HCT116 (cell line): ENCODE measurements around the gene NR5A2. TPM values are rescaled to one million over a fixed set of nuclear protein-coding genes. Genes with fewer than 3 reads are reported as not detected.

Experiments used
- ATAC-seq: fragments of 200-7000 bp; cut with Tn5 transposase; 2 replicates; pipeline ENCODE4 v1.9.1; 2020; ENCODE audit warnings: mild to moderate bottlenecking, moderate library complexity
- BruUV-seq: library from RNA; stranded (reverse); fragments of 400-500 nt; replicated peaks from 2 replicates; lab custom pipeline; 2021; lab: Mats Ljungman, UMichigan
- CTCF ChIA-PET: fragments of 300-600 bp; sonication (Branson Sonifier 250); formaldehyde crosslinking; loops from one replicate; lab custom pipeline; 2021; ENCODE audit warnings: antibody characterized with exemption; lab: Charles Lee
- POLR2A ChIA-PET: fragments of 300-600, 350-600 bp; sonication (Branson Sonifier 250); formaldehyde crosslinking; loops from one replicate; lab custom pipeline; 2021; ENCODE audit warnings: antibody characterized with exemption; lab: Charles Lee
- RAD21 ChIA-PET, 2 experiments: fragments of 300-600 bp; sonication (Branson Sonifier 250); formaldehyde crosslinking; loops; one replicate each; lab custom pipeline; 2023; ENCODE audit warnings: low total read pairs in 2 of 2; ENCODE audit not compliant: uncharacterized antibody in 2 of 2, unreplicated experiment in 2 of 2, low non-redundant PET in 1 of 2; lab: Charles Lee
- DNase-seq: peaks from one replicate; pipeline ENCODE4 v3.0.0-alpha.2; 2010; ENCODE audit warnings: low read depth, low spot score
- H2AFZ ChIP-seq: fragments of 200-600 bp; shearing (Covaris generic), sonication (generic); 2 replicates; pipeline ENCODE4 v1.6.1; 2017; ENCODE audit warnings: low read depth, mixed run types, mixed read lengths, antibody characterized with exemption, low read length; ENCODE audit not compliant: poor library complexity, severe bottlenecking
- H3K27ac ChIP-seq: 2 replicates; pipeline ENCODE4 v1.5.1; 2012; ENCODE audit warnings: low read depth, low read length
- H3K27me3 ChIP-seq: fragments of 200-600 bp; sonication (generic); 2 replicates; pipeline ENCODE4 v1.6.1; 2016; ENCODE audit warnings: mixed run types, low read length, mixed read lengths; ENCODE audit not compliant: insufficient read depth
- H3K36me3 ChIP-seq, 2 experiments: fragments of 200-500 bp in 1 of 2; fragments of 200-600 bp in 1 of 2; sonication (Bioruptor generic) in 1 of 2; sonication (generic) in 1 of 2; 2 replicates each; pipeline versions ENCODE4 v1.5.1 to v1.6.1; 2014 to 2016; ENCODE audit warnings: low read length in 2 of 2, inconsistent platforms in 1 of 2, mixed read lengths in 1 of 2, mixed run types in 1 of 2; ENCODE audit not compliant: insufficient read depth in 2 of 2, control insufficient read depth in 1 of 2
- H3K4me1 ChIP-seq, 2 experiments: fragments of 200-600 bp in 1 of 2; sonication (generic) in 1 of 2; 2 replicates each; pipeline versions ENCODE4 v1.5.1 to v1.6.1; 2012 to 2017; ENCODE audit warnings: low read length in 2 of 2, inconsistent platforms in 1 of 2, mild to moderate bottlenecking in 1 of 2, mixed read lengths in 1 of 2, mixed run types in 1 of 2, moderate library complexity in 1 of 2; ENCODE audit not compliant: insufficient read depth in 2 of 2, control insufficient read depth in 1 of 2
- H3K4me2 ChIP-seq: fragments of 200-600 bp; sonication (generic); 2 replicates; pipeline ENCODE4 v1.6.1; 2017; ENCODE audit warnings: mixed run types, low read length, mixed read lengths
- H3K4me3 ChIP-seq, 2 experiments: fragments of 200-600 bp in 1 of 2; sonication (generic) in 1 of 2; replicated peaks in 1 of 2; 2 replicates each; pipeline ENCODE4 v1.5.1; 2011 to 2016; ENCODE audit warnings: low read length in 2 of 2, control low read depth in 1 of 2, low read depth in 1 of 2, mild to moderate bottlenecking in 1 of 2, mixed read lengths in 1 of 2, mixed run types in 1 of 2
- H3K79me2 ChIP-seq: fragments of 200-600 bp; sonication (generic); 2 replicates; pipeline ENCODE4 v1.6.1; 2017; ENCODE audit warnings: mild to moderate bottlenecking, mixed run types, low read length, moderate library complexity, mixed read lengths; ENCODE audit not compliant: insufficient read depth
- H3K9ac ChIP-seq: fragments of 200-600 bp; sonication (generic); 2 replicates; pipeline ENCODE4 v1.6.1; 2016; ENCODE audit warnings: low read length, mixed read lengths
- H3K9me2 ChIP-seq: fragments of 200-600 bp; sonication (generic), shearing (Covaris generic); 2 replicates; pipeline ENCODE4 v1.6.1; 2017; ENCODE audit warnings: mixed run types, mild to moderate bottlenecking, moderate library complexity; ENCODE audit not compliant: insufficient read depth
- H3K9me3 ChIP-seq, 2 experiments: fragments of 200-500 bp in 1 of 2; fragments of 200-600 bp in 1 of 2; sonication (Bioruptor generic) in 1 of 2; sonication (generic) in 1 of 2; 2 replicates each; pipeline ENCODE4 v1.6.1; 2014 to 2017; ENCODE audit warnings: low read length in 2 of 2, mixed read lengths in 2 of 2, inconsistent platforms in 1 of 2, low read depth in 1 of 2, mild to moderate bottlenecking in 1 of 2, mixed run types in 1 of 2, moderate library complexity in 1 of 2; ENCODE audit not compliant: control insufficient read depth in 1 of 2, insufficient read depth in 1 of 2
- H4K20me1 ChIP-seq: fragments of 200-600 bp; sonication (generic), shearing (Covaris generic); 2 replicates; pipeline ENCODE4 v1.6.1; 2017; ENCODE audit warnings: mixed run types, mild to moderate bottlenecking, moderate library complexity; ENCODE audit not compliant: insufficient read depth
- ATF3 ChIP-seq: IDR thresholded peaks from 2 replicates; pipeline ENCODE4 v1.6.1; 2012
- CBX3 ChIP-seq: IDR thresholded peaks from 2 replicates; pipeline ENCODE4 v1.6.1; 2012; ENCODE audit warnings: low read depth
- CEBPB ChIP-seq: IDR thresholded peaks from 2 replicates; pipeline ENCODE4 v1.6.1; 2012; ENCODE audit warnings: low read depth
- CTCF ChIP-seq, 3 experiments: fragments of 200-600 bp in 1 of 3; sonication (generic) in 1 of 3; IDR thresholded peaks in 2 of 3; conservative IDR thresholded peaks in 1 of 3; 2 replicates each; pipeline ENCODE4 v1.5.1; 2012 to 2017; ENCODE audit warnings: low read depth in 2 of 3, low read length in 2 of 3, antibody characterized with exemption in 1 of 3, borderline replicate concordance in 1 of 3, control low read depth in 1 of 3, mild to moderate bottlenecking in 1 of 3, mixed read lengths in 1 of 3, mixed run types in 1 of 3, moderate library complexity in 1 of 3; ENCODE audit not compliant: insufficient read depth in 1 of 3
- EGR1 ChIP-seq: IDR thresholded peaks from 2 replicates; pipeline ENCODE4 v1.6.1; 2012; ENCODE audit warnings: low read depth
- ELF1 ChIP-seq: IDR thresholded peaks from 2 replicates; pipeline ENCODE4 v1.6.1; 2012; ENCODE audit warnings: low read depth, borderline replicate concordance
- EZH2 ChIP-seq: fragments of 200-600 bp; sonication (generic); IDR thresholded peaks from 2 replicates; pipeline ENCODE4 v1.6.1; 2017; ENCODE audit warnings: antibody characterized with exemption, mixed run types
- EZH2phosphoT487 ChIP-seq: fragments of 200-600 bp; IDR thresholded peaks from 2 replicates; pipeline ENCODE4 v1.6.1; 2018; ENCODE audit warnings: antibody characterized with exemption, borderline replicate concordance
- MAX ChIP-seq: IDR thresholded peaks from 2 replicates; pipeline ENCODE4 v1.6.1; 2012
- POLR2A ChIP-seq: IDR thresholded peaks from 2 replicates; pipeline ENCODE4 v1.7.0; 2011; ENCODE audit warnings: borderline replicate concordance; ENCODE audit not compliant: insufficient read depth, insufficient read length; ENCODE audit errors: extremely low read depth
- POLR2AphosphoS5 ChIP-seq: IDR thresholded peaks from 2 replicates; pipeline ENCODE4 v1.6.1; 2011; ENCODE audit warnings: mild to moderate bottlenecking, low read depth, low read length, moderate library complexity
- RAD21 ChIP-seq: IDR thresholded peaks from 2 replicates; pipeline ENCODE4 v1.6.1; 2012; ENCODE audit warnings: low read depth, mild to moderate bottlenecking
- REST ChIP-seq: IDR thresholded peaks from 2 replicates; pipeline ENCODE4 v1.6.1; 2012; ENCODE audit warnings: low read depth
- SIN3A ChIP-seq: IDR thresholded peaks from 2 replicates; pipeline ENCODE4 v1.6.1; 2012; ENCODE audit warnings: low read depth
- SP1 ChIP-seq: IDR thresholded peaks from 2 replicates; pipeline ENCODE4 v1.6.1; 2012; ENCODE audit warnings: low read depth
- SRF ChIP-seq: IDR thresholded peaks from 2 replicates; pipeline ENCODE4 v1.6.1; 2012; ENCODE audit warnings: low read depth
- TCF7L2 ChIP-seq: IDR thresholded peaks from 2 replicates; pipeline ENCODE4 v1.7.0; 2011; ENCODE audit warnings: borderline replicate concordance, inconsistent platforms; ENCODE audit not compliant: insufficient read depth, insufficient read length; ENCODE audit errors: extremely low read depth
- YY1 ChIP-seq: IDR thresholded peaks from 2 replicates; pipeline ENCODE4 v1.6.1; 2011; ENCODE audit warnings: low read length, low read depth, moderate library complexity, mild to moderate bottlenecking; ENCODE audit not compliant: insufficient replicate concordance; ENCODE audit errors: extremely low read depth
- ZFX ChIP-seq: fragments of 450-650 bp; IDR thresholded peaks from 2 replicates; pipeline ENCODE4 v1.6.1; 2017
- intact Hi-C: fragments of 100-400 bp; cut with micrococcal nuclease; formaldehyde crosslinking; loops from 2 replicates; pipeline ENCODE4 v1.10.0; 2022
- total RNA-seq: library from RNA; stranded (reverse); gene quantifications from one replicate; pipeline ENCODE4 v1.2.1, GENCODE V29; 2021; ENCODE audit not compliant: unreplicated experiment

Gene NR5A2
- total RNA-seq, 1 experiment from 2014 or later: 0.91 TPM

GRCh38 chr1:200062143-200062542, 34.6 kb downstream of the NR5A2 start:
- H3K4me2 ChIP-seq: no peak overlapping the region
- H3K9ac ChIP-seq: no peak overlapping the region
- no peak overlapping the region for H3K27ac ChIP-seq
- no peak overlapping the region for H2AFZ ChIP-seq
- CTCF ChIA-PET: no interaction called here
- TF ChIP-seq ELF1 (no peak), CBX3 (no peak), EZH2 (no peak), MAX (no peak), EZH2phosphoT487 (no peak), POLR2A (no peak), RAD21 (no peak), SP1 (no peak), REST (no peak), POLR2AphosphoS5 (no peak), SRF (no peak), YY1 (no peak), ATF3 (no peak), EGR1 (no peak), SIN3A (no peak), ZFX (no peak), CTCF (IDR thresholded peaks at IDR 0.05 in 2 of 3, conservative IDR thresholded peaks at IDR 0.05 in 1 of 3; ENCODE audit: borderline replicate concordance in 1 of 3, insufficient read depth in 1 of 3, low read depth in 2 of 3, low read length in 2 of 3) (no peak), TCF7L2 (no peak), CEBPB (no peak)
- H3K9me3 ChIP-seq: no peaks in the 10 kb centered on the region
- ATAC-seq (no peak), DNase-seq (no peak)
- H3K36me3 ChIP-seq: no peaks in the 10 kb centered on the region
- intact Hi-C loops: no loop called here
- H3K79me2 ChIP-seq: no peaks in the 10 kb centered on the region
- RAD21 ChIA-PET: no interaction called here
- no peaks in the 10 kb centered on the region for H3K27me3 ChIP-seq
- no peaks in the 10 kb centered on the region for H3K4me1 ChIP-seq
- BruUV-seq: no TSS peak
- no peaks in the 10 kb centered on the region for H3K9me2 ChIP-seq
- H3K4me3 ChIP-seq: no peak overlapping the region
- H4K20me1 ChIP-seq: no peaks in the 10 kb centered on the region
- POLR2A ChIA-PET: no interaction called here
